GM23338 (cell line): ENCODE data around the gene MPST. TPM values are rescaled to one million over a fixed set of nuclear protein-coding genes. Genes with fewer than 3 reads are reported as not detected.

Experiments
- ATAC-seq: fragments of 200-7000 bp; cut with Tn5 transposase; 3 replicates; pipeline ENCODE4 v1.9.1; 2020
- DNase-seq: peaks from one replicate; pipeline ENCODE4 v3.0.0-alpha.2; 2015; ENCODE audit warnings: low spot score
- H2AFZ ChIP-seq: fragments of 200-600 bp; sonication (generic); 2 replicates; pipeline ENCODE4 v1.8.0; 2016; ENCODE audit warnings: antibody characterized with exemption, mild to moderate bottlenecking, moderate library complexity
- H3F3A ChIP-seq: fragments of 200-600 bp; sonication (generic); replicated peaks from 2 replicates; pipeline ENCODE4 v1.8.0; 2017; ENCODE audit warnings: antibody characterized with exemption, mixed run types, low read depth
- H3K27ac ChIP-seq: fragments of 200-600 bp; sonication (generic); 2 replicates; pipeline ENCODE4 v1.6.1; 2016; ENCODE audit warnings: low read depth
- H3K27me3 ChIP-seq: fragments of 200-600 bp; sonication (generic); 2 replicates; pipeline ENCODE4 v1.8.0; 2016; ENCODE audit warnings: mild to moderate bottlenecking, mixed run types, moderate library complexity; ENCODE audit not compliant: insufficient read depth
- H3K36me3 ChIP-seq: fragments of 200-600 bp; sonication (generic); 2 replicates; pipeline ENCODE4 v1.8.0; 2016; ENCODE audit warnings: mild to moderate bottlenecking; ENCODE audit not compliant: insufficient read depth
- H3K4me1 ChIP-seq: fragments of 200-600 bp; sonication (generic); 2 replicates; pipeline ENCODE4 v1.8.0; 2016; ENCODE audit warnings: mild to moderate bottlenecking, moderate library complexity; ENCODE audit not compliant: insufficient read depth
- H3K4me2 ChIP-seq: fragments of 200-600 bp; sonication (generic); 2 replicates; pipeline ENCODE4 v1.7.1; 2017; ENCODE audit warnings: mixed run types
- H3K4me3 ChIP-seq: fragments of 200-600 bp; sonication (generic); 2 replicates; pipeline ENCODE4 v1.6.1; 2016; ENCODE audit warnings: mixed run types
- H3K79me2 ChIP-seq: fragments of 200-600 bp; sonication (generic); replicated peaks from 2 replicates; pipeline ENCODE4 v1.8.0; 2017; ENCODE audit warnings: mild to moderate bottlenecking; ENCODE audit not compliant: insufficient read depth
- H3K9me2 ChIP-seq: fragments of 200-600 bp; sonication (generic); 2 replicates; pipeline ENCODE4 v1.8.0; 2017; ENCODE audit not compliant: insufficient read depth
- H4K20me1 ChIP-seq: fragments of 200-600 bp; sonication (generic); replicated peaks from 2 replicates; pipeline ENCODE4 v1.8.0; 2017; ENCODE audit warnings: mild to moderate bottlenecking; ENCODE audit not compliant: insufficient read depth
- H3K27ac Mint-ChIP-seq: 2 replicates; pipeline ENCODE4 v1.8.0; 2020; ENCODE audit warnings: inconsistent platforms, mild to moderate bottlenecking, moderate library complexity, mixed read lengths
- H3K27me3 Mint-ChIP-seq: 3 replicates; pipeline ENCODE4 v1.8.0; 2022; ENCODE audit warnings: low read depth, mild to moderate bottlenecking, moderate library complexity, mixed read lengths, inconsistent platforms; ENCODE audit not compliant: insufficient read depth, poor library complexity
- H3K36me3 Mint-ChIP-seq: 3 replicates; pipeline ENCODE4 v1.8.0; 2021; ENCODE audit warnings: low read depth, mild to moderate bottlenecking, inconsistent platforms, moderate library complexity, mixed read lengths
- H3K4me1 Mint-ChIP-seq: 3 replicates; pipeline ENCODE4 v1.8.0; 2020; ENCODE audit warnings: mild to moderate bottlenecking, inconsistent platforms, mixed read lengths
- H3K4me3 Mint-ChIP-seq: 3 replicates; pipeline ENCODE4 v1.8.0; 2021; ENCODE audit warnings: moderate library complexity, mild to moderate bottlenecking, inconsistent platforms, mixed read lengths
- H3K9me3 Mint-ChIP-seq: 3 replicates; pipeline ENCODE4 v1.8.0; 2020; ENCODE audit warnings: moderate library complexity, mild to moderate bottlenecking, inconsistent platforms, mixed read lengths
- CREB1 ChIP-seq: fragments of 250-450 bp; sonication (Bioruptor Pico); IDR thresholded peaks from 2 replicates; pipeline ENCODE4 v1.5.0; 2020; ENCODE audit warnings: low read depth, mild to moderate bottlenecking, moderate library complexity
- CTCF ChIP-seq, 2 experiments: fragments of 200-600 bp in 1 of 2; sonication (generic) in 1 of 2; conservative IDR thresholded peaks; 2 replicates each; pipeline versions ENCODE4 v1.5.1 to v1.6.1; 2016 to 2017; ENCODE audit warnings: antibody characterized with exemption in 2 of 2, low read depth in 2 of 2, mild to moderate bottlenecking in 2 of 2, moderate library complexity in 1 of 2
- ETS1 ChIP-seq: IDR thresholded peaks from 2 replicates; pipeline ENCODE4 v1.6.1; 2016; ENCODE audit warnings: antibody characterized with exemption
- EZH2 ChIP-seq: fragments of 200-600 bp; sonication (generic); IDR thresholded peaks from one replicate; pipeline ENCODE4 v1.8.0; 2017; ENCODE audit warnings: antibody characterized with exemption, mild to moderate bottlenecking, low read depth; ENCODE audit not compliant: unreplicated experiment
- EZH2phosphoT487 ChIP-seq: fragments of 200-600 bp; sonication (generic); IDR thresholded peaks from one replicate; pipeline ENCODE4 v1.8.1; 2018; ENCODE audit warnings: antibody characterized with exemption; ENCODE audit not compliant: unreplicated experiment
- JUNB ChIP-seq: IDR thresholded peaks from one replicate; pipeline ENCODE4 v1.6.1; 2016; ENCODE audit warnings: antibody characterized with exemption; ENCODE audit not compliant: unreplicated experiment
- NANOG ChIP-seq: IDR thresholded peaks from 2 replicates; pipeline ENCODE4 v1.6.1; 2016; ENCODE audit warnings: antibody characterized with exemption, borderline replicate concordance
- POLR2AphosphoS5 ChIP-seq: IDR thresholded peaks from 2 replicates; pipeline ENCODE4 v1.6.1; 2016; ENCODE audit warnings: antibody characterized with exemption, low read depth
- REST ChIP-seq: IDR thresholded peaks from one replicate; pipeline ENCODE4 v1.6.1; 2018; ENCODE audit warnings: antibody characterized with exemption; ENCODE audit not compliant: unreplicated experiment
- STAT1 ChIP-seq: IDR thresholded peaks from one replicate; pipeline ENCODE4 v1.6.1; 2016; ENCODE audit warnings: antibody characterized with exemption; ENCODE audit not compliant: unreplicated experiment
- ZNF114 ChIP-seq: fragments of 250-450 bp; sonication (Bioruptor Pico); IDR thresholded peaks from 2 replicates; pipeline ENCODE4 v1.5.0; 2020; ENCODE audit warnings: mild to moderate bottlenecking, moderate library complexity
- ZNF331 ChIP-seq: fragments of 250-450 bp; sonication (Bioruptor Pico); IDR thresholded peaks from 2 replicates; pipeline ENCODE4 v1.5.0; 2020; ENCODE audit warnings: low read depth, mild to moderate bottlenecking, moderate library complexity
- ZNF462 ChIP-seq: fragments of 250-450 bp; sonication (Bioruptor Pico); IDR thresholded peaks from 2 replicates; pipeline ENCODE4 v1.5.0; 2020; ENCODE audit warnings: mild to moderate bottlenecking, moderate library complexity
- polyA plus RNA-seq: library from polyadenylated mRNA; unstranded; fragments of >200 nt; fragmentation: Nextera tagmentation; extraction: Ambion mirVana; gene quantifications from 2 replicates; pipeline ENCODE4 v1.2.1, GENCODE V29; 2016
- total RNA-seq: library from RNA; depleted of rRNA; stranded (reverse); fragments of >200 nt; shearing (Covaris generic); gene quantifications from 2 replicates; pipeline ENCODE4 v1.2.3, GENCODE V29; 2014

The MPST gene
- total and polyA plus RNA-seq, 2 experiments from 2014 or later = 86.2 to 158 TPM

- Mint-ChIP-seq H3K27ac (peak overlapping the region; percentile 53; the same call in 1 of the 2 replicates), H3K27me3 (peaks cover 6% of the 10 kb centered on the region), H3K36me3 (peaks cover 14% of the 10 kb centered on the region; the same call in 2 of the 3 replicates), H3K4me3 (peak overlapping the region; percentile 4; the same call in 1 of the 3 replicates), H3K9me3 (no peaks in the 10 kb centered on the region; the same call in 2 of the 3 replicates), H3K4me1 (peaks cover 7% of the 10 kb centered on the region; the same call in 2 of the 3 replicates)
- peak overlapping the region; percentile 57 for H3K4me2 ChIP-seq
- H3K27me3 ChIP-seq = no peaks in the 10 kb centered on the region
- no peaks in the 10 kb centered on the region for H3F3A ChIP-seq
- ATAC-seq = no peak
- TF ChIP-seq ZNF114 (no peak), EZH2 (no peak), CREB1 (no peak), NANOG (no peak), CTCF (conservative IDR thresholded peaks at IDR 0.05; ENCODE audit: low read depth in 2 of 2) (no peak), REST (no peak), ZNF331 (CRISPR knock-in tag) (no peak), STAT1 (no peak), ZNF462 (no peak), EZH2phosphoT487 (no peak), JUNB (no peak), POLR2AphosphoS5 (no peak), ETS1 (no peak)
- H3K4me1 ChIP-seq = 0 out of 2 replicates have a peak, but pooled peaks cover 4% of the 10 kb centered on the region
- DNase-seq = peak; percentile 47
- H4K20me1 ChIP-seq = no peaks in the 10 kb centered on the region; the same call in 1 of the 2 replicates
- H3K79me2 ChIP-seq = peaks cover 10% of the 10 kb centered on the region
- no peak overlapping the region for H2AFZ ChIP-seq
- H3K36me3 ChIP-seq = no peaks in the 10 kb centered on the region
- H3K27ac ChIP-seq = no peak overlapping the region
- H3K9me2 ChIP-seq = no peaks in the 10 kb centered on the region
- no peak overlapping the region for H3K4me3 ChIP-seq
Observed at GRCh38 chr22:37014835-37015586, 4.5 kb upstream of the MPST start.
